Endodermal cell (in vitro differentiated cells): ENCODE results near the gene TFCP2L1. TPM values are rescaled to one million over a fixed set of nuclear protein-coding genes. Genes with fewer than 3 reads are reported as not detected.

Experiments used
- DNase-seq: peaks from one replicate; pipeline ENCODE4 v3.0.0-alpha.2; 2017
- H3K27ac ChIP-seq: 2 replicates; pipeline ENCODE4 v1.5.1; 2013; ENCODE audit warnings: mild to moderate bottlenecking, low read depth, low read length, moderate library complexity
- H3K27me3 ChIP-seq: 2 replicates; pipeline ENCODE4 v1.6.1; 2013; ENCODE audit warnings: mild to moderate bottlenecking, low read length, moderate library complexity; ENCODE audit not compliant: insufficient read depth, control insufficient read depth, poor library complexity, severe bottlenecking
- H3K36me3 ChIP-seq: 2 replicates; pipeline ENCODE4 v1.7.0; 2013; ENCODE audit warnings: mild to moderate bottlenecking, low read length, moderate library complexity; ENCODE audit not compliant: control insufficient read depth, insufficient read depth
- H3K4me1 ChIP-seq: one replicate; pipeline ENCODE4 v1.7.0; 2013; ENCODE audit warnings: low read length; ENCODE audit not compliant: control insufficient read depth, insufficient read depth
- H3K4me3 ChIP-seq: 2 replicates; pipeline ENCODE4 v1.5.1; 2013; ENCODE audit warnings: mild to moderate bottlenecking, low read length, moderate library complexity
- H3K9ac ChIP-seq: 2 replicates; pipeline ENCODE4 v1.6.1; 2013; ENCODE audit warnings: mild to moderate bottlenecking, low read length, moderate library complexity; ENCODE audit not compliant: poor library complexity, severe bottlenecking; ENCODE audit errors: extremely low read depth
- H3K9me3 ChIP-seq: 2 replicates; pipeline ENCODE4 v1.6.1; 2013; ENCODE audit warnings: mild to moderate bottlenecking, low read length, moderate library complexity; ENCODE audit not compliant: control insufficient read depth
- H3K27ac Mint-ChIP-seq: 2 replicates; pipeline ENCODE4 v1.8.0; 2020; ENCODE audit warnings: mixed read lengths
- H3K27me3 Mint-ChIP-seq: 2 replicates; pipeline ENCODE4 v1.8.0; 2021; ENCODE audit warnings: mild to moderate bottlenecking, mixed read lengths; ENCODE audit not compliant: insufficient read depth
- H3K36me3 Mint-ChIP-seq: 2 replicates; pipeline ENCODE4 v1.8.0; 2020; ENCODE audit warnings: low read depth, mixed read lengths
- H3K4me1 Mint-ChIP-seq: 2 replicates; pipeline ENCODE4 v1.8.0; 2020; ENCODE audit warnings: mixed read lengths
- H3K4me3 Mint-ChIP-seq: 2 replicates; pipeline ENCODE4 v1.8.0; 2020; ENCODE audit warnings: mild to moderate bottlenecking, moderate library complexity, mixed read lengths
- H3K9me3 Mint-ChIP-seq: 2 replicates; pipeline ENCODE4 v1.8.0; 2020; ENCODE audit warnings: mild to moderate bottlenecking, mixed read lengths
- CTCF ChIP-seq: fragments of 200-600 bp; sonication (generic); conservative IDR thresholded peaks from 2 replicates; pipeline ENCODE4 v1.5.0; 2021; ENCODE audit warnings: antibody characterized with exemption, mild to moderate bottlenecking
- WGBS, 2 experiments: methylation state at CpG; one replicate each; pipeline versions ENCODE4 v1.1.5 to v1.1.7; 2013; ENCODE audit warnings: missing lambda C conversion rate in 2 of 2, mixed read lengths in 1 of 2; ENCODE audit not compliant: insufficient coverage in 1 of 2, insufficient read length in 1 of 2; 5-methylcytosine and 5-hydroxymethylcytosine counted together
- total RNA-seq, 2 donors: library from RNA; stranded (reverse); fragmentation: NEBNext Ultra II Directional in 1 of 2; extraction: Animal tissue kit (Norgen Biotek cat#: 25700) in 1 of 2; gene quantifications; 2 replicates in 1 of 2; 3 replicates in 1 of 2; pipeline ENCODE4 v1.2.1, GENCODE V29; 2021

Gene TFCP2L1
- total RNA-seq, 2 donors from 2014 or later = 3.3 to 4.3 TPM

GRCh38 chr2:121217627-121218026 lies 67.4 kb downstream of the TFCP2L1 start:
- Mint-ChIP-seq H3K27ac (no peak overlapping the region), H3K4me1 (peaks cover 12% of the 10 kb centered on the region), H3K9me3 (no peaks in the 10 kb centered on the region), H3K4me3 (no peak overlapping the region), H3K27me3 (no peaks in the 10 kb centered on the region), H3K36me3 (no peaks in the 10 kb centered on the region)
- no peak for TF ChIP-seq CTCF
- no peak for DNase-seq
- no peaks in the 10 kb centered on the region for H3K27me3 ChIP-seq
- 92 to 95% methylated on average over 7 to 10 of the region's 10 CpGs for WGBS, 2 experiments
- no peak overlapping the region for H3K4me3 ChIP-seq
- no peaks in the 10 kb centered on the region for H3K36me3 ChIP-seq
- no peak overlapping the region for H3K9ac ChIP-seq
- H3K27ac ChIP-seq = no peak overlapping the region
- H3K9me3 ChIP-seq = no peaks in the 10 kb centered on the region
- peaks cover 10% of the 10 kb centered on the region for H3K4me1 ChIP-seq

GRCh38 chr2:121214296-121214695 lies 70.7 kb downstream of the TFCP2L1 start:
- Mint-ChIP-seq H3K36me3 (no peaks in the 10 kb centered on the region), H3K4me1 (peaks cover 29% of the 10 kb centered on the region), H3K4me3 (no peak overlapping the region), H3K9me3 (no peaks in the 10 kb centered on the region), H3K27ac (no peak overlapping the region), H3K27me3 (no peaks in the 10 kb centered on the region)
- DNase-seq = no peak
- Histone ChIP-seq H3K4me3 (no peak overlapping the region), H3K27me3 (no peaks in the 10 kb centered on the region), H3K9me3 (no peaks in the 10 kb centered on the region), H3K27ac (no peak overlapping the region), H3K36me3 (no peaks in the 10 kb centered on the region), H3K9ac (no peak overlapping the region), H3K4me1 (peaks cover 21% of the 10 kb centered on the region)
- no peak for TF ChIP-seq CTCF
- WGBS, 2 experiments = 94 to 96% methylated on average over 5 to 10 of the region's 10 CpGs

- Histone ChIP-seq H3K27me3 (no peaks in the 10 kb centered on the region), H3K9me3 (no peaks in the 10 kb centered on the region), H3K4me1 (peaks cover 21% of the 10 kb centered on the region), H3K4me3 (no peak overlapping the region), H3K36me3 (no peaks in the 10 kb centered on the region), H3K27ac (no peak overlapping the region), H3K9ac (no peak overlapping the region)
- peaks cover 29% of the 10 kb centered on the region for H3K4me1 Mint-ChIP-seq
- H3K9me3 Mint-ChIP-seq = no peaks in the 10 kb centered on the region
- DNase-seq = no peak
- H3K27ac Mint-ChIP-seq = no peak overlapping the region
- no peak overlapping the region for H3K4me3 Mint-ChIP-seq
- WGBS, 2 experiments = 92 to 93% methylated on average over 7 to 8 of the region's 8 CpGs
- H3K36me3 Mint-ChIP-seq = no peaks in the 10 kb centered on the region
- TF ChIP-seq CTCF = no peak
- H3K27me3 Mint-ChIP-seq = no peaks in the 10 kb centered on the region
These were observed 71.6 kb downstream of the TFCP2L1 start for GRCh38 chr2:121213386-121213785.
